SK-N-SH (cell line): ENCODE data around the gene PLXNB1. TPM values are rescaled to one million over a fixed set of nuclear protein-coding genes. Genes with fewer than 3 reads are reported as not detected.

Experiments
- CTCF ChIA-PET: fragments of 300-600, 350-600 bp; formaldehyde crosslinking; extraction: SDS; loops from one replicate; lab custom pipeline; 2021; lab: Yijun Ruan, JAX
- POLR2A ChIA-PET: fragments of 350-600 bp; sonication (Branson Sonifier 250); formaldehyde crosslinking; extraction: SDS; loops from one replicate; lab custom pipeline; 2020; ENCODE audit warnings: antibody characterized with exemption, inconsistent platforms; lab: Yijun Ruan, JAX
- DNase-seq: peaks from one replicate; pipeline ENCODE4 v3.0.0; 2012
- H2AFZ ChIP-seq: fragments of 200-600 bp; sonication (generic); 2 replicates; pipeline ENCODE4 v1.8.1; 2016; ENCODE audit warnings: antibody characterized with exemption, mild to moderate bottlenecking, low read depth
- H3F3A ChIP-seq: fragments of 200-600 bp; sonication (generic); replicated peaks from 2 replicates; pipeline ENCODE3; 2016; ENCODE audit warnings: antibody characterized with exemption, mild to moderate bottlenecking; ENCODE audit not compliant: insufficient read depth
- H3K27ac ChIP-seq, 2 experiments: fragments of 200-500 bp in 1 of 2; fragments of 200-600 bp in 1 of 2; sonication (Bioruptor generic) in 1 of 2; sonication (generic), shearing (Covaris generic) in 1 of 2; 2 replicates each; pipeline versions ENCODE4 v1.5.1 to v1.6.1; 2014 to 2016; ENCODE audit warnings: low read depth in 2 of 2, inconsistent platforms in 1 of 2, low read length in 1 of 2, mild to moderate bottlenecking in 1 of 2, mixed read lengths in 1 of 2
- H3K27me3 ChIP-seq: fragments of 200-600 bp; sonication (generic), shearing (Covaris generic); 2 replicates; pipeline ENCODE4 v1.6.1; 2016; ENCODE audit warnings: mixed run types; ENCODE audit not compliant: insufficient read depth
- H3K36me3 ChIP-seq, 2 experiments: fragments of 200-500 bp in 1 of 2; fragments of 200-600 bp in 1 of 2; sonication (Bioruptor generic) in 1 of 2; sonication (generic) in 1 of 2; replicated peaks in 1 of 2; 2 replicates each; pipeline versions ENCODE3 to v1.5.1; 2014 to 2016; ENCODE audit warnings: low read length in 1 of 2, mild to moderate bottlenecking in 1 of 2; ENCODE audit not compliant: insufficient read depth in 2 of 2, control insufficient read depth in 1 of 2
- H3K4me1 ChIP-seq, 2 experiments: fragments of 200-500 bp in 1 of 2; fragments of 200-600 bp in 1 of 2; sonication (Bioruptor generic) in 1 of 2; sonication (generic), shearing (Covaris generic) in 1 of 2; 2 replicates each; pipeline versions ENCODE4 v1.5.1 to v1.6.1; 2014 to 2016; ENCODE audit warnings: low read depth in 1 of 2, low read length in 1 of 2, mixed run types in 1 of 2; ENCODE audit not compliant: insufficient read depth in 2 of 2, control insufficient read depth in 1 of 2
- H3K4me2 ChIP-seq: fragments of 200-600 bp; sonication (generic), shearing (Covaris generic); 2 replicates; pipeline ENCODE4 v1.6.1; 2017; ENCODE audit warnings: mixed run types
- H3K4me3 ChIP-seq, 2 experiments: fragments of 200-500 bp in 1 of 2; fragments of 200-600 bp in 1 of 2; sonication (Bioruptor generic) in 1 of 2; sonication (generic), shearing (Covaris generic) in 1 of 2; 2 replicates each; pipeline versions ENCODE4 v1.5.1 to v1.8.1; 2014 to 2016; ENCODE audit warnings: low read depth in 2 of 2, inconsistent platforms in 1 of 2, low read length in 1 of 2, mild to moderate bottlenecking in 1 of 2, mixed read lengths in 1 of 2, moderate library complexity in 1 of 2
- H3K79me2 ChIP-seq: fragments of 200-600 bp; sonication (generic); 2 replicates; pipeline ENCODE4 v1.8.1; 2017; ENCODE audit warnings: mild to moderate bottlenecking; ENCODE audit not compliant: insufficient read depth
- H3K9ac ChIP-seq: fragments of 200-600 bp; sonication (generic); 2 replicates; pipeline ENCODE4 v1.6.1; 2017; ENCODE audit warnings: mixed run types
- H3K9me2 ChIP-seq: fragments of 200-600 bp; sonication (generic); 2 replicates; pipeline ENCODE4 v1.6.1; 2017; ENCODE audit warnings: mixed run types
- H3K9me3 ChIP-seq: fragments of 200-600 bp; sonication (generic); 2 replicates; pipeline ENCODE4 v1.6.1; 2017; ENCODE audit warnings: mixed run types, mild to moderate bottlenecking, moderate library complexity
- H4K20me1 ChIP-seq: fragments of 200-600 bp; sonication (generic); 2 replicates; pipeline ENCODE4 v1.6.1; 2017; ENCODE audit warnings: mild to moderate bottlenecking, mixed run types; ENCODE audit not compliant: insufficient read depth
- CHD2 ChIP-seq: fragments of 150-350 bp; IDR thresholded peaks from 2 replicates; pipeline ENCODE4 v1.6.1; 2018; ENCODE audit warnings: low read length; ENCODE audit not compliant: partially characterized antibody
- CTCF ChIP-seq: fragments of 200-600 bp; sonication (generic); IDR thresholded peaks from 2 replicates; pipeline ENCODE4 v1.6.1; 2017; ENCODE audit warnings: antibody characterized with exemption, mild to moderate bottlenecking, moderate library complexity
- ELF1 ChIP-seq: IDR thresholded peaks from 2 replicates; pipeline ENCODE4 v1.4.0; 2012
- EP300 ChIP-seq, 2 experiments: IDR thresholded peaks; 2 replicates each; pipeline versions ENCODE4 v1.4.0 to v1.6.1; 2012; ENCODE audit warnings: borderline replicate concordance in 1 of 2, low read depth in 1 of 2, low read length in 1 of 2
- FOXJ3 ChIP-seq: sonication (generic); formaldehyde crosslinking; IDR thresholded peaks from 2 replicates; pipeline ENCODE4 v1.5.1; 2020; ENCODE audit warnings: mild to moderate bottlenecking, missing genetic modification reagents
- GABPA ChIP-seq: IDR thresholded peaks from 2 replicates; pipeline ENCODE4 v1.4.0; 2012; ENCODE audit warnings: low read depth, mild to moderate bottlenecking
- IRF3 ChIP-seq: fragments of 150-350 bp; IDR thresholded peaks from 2 replicates; pipeline ENCODE4 v1.6.1; 2016; ENCODE audit warnings: mild to moderate bottlenecking, low read depth, low read length
- MXI1 ChIP-seq: IDR thresholded peaks from 2 replicates; pipeline ENCODE4 v1.6.1; 2012; ENCODE audit warnings: mild to moderate bottlenecking, low read depth, low read length, improper control_type of control experiment
- NFIC ChIP-seq: IDR thresholded peaks from 2 replicates; pipeline ENCODE4 v1.4.0; 2012; ENCODE audit warnings: borderline replicate concordance
- PBX3 ChIP-seq: IDR thresholded peaks from 2 replicates; pipeline ENCODE4; 2012
- POLR2AphosphoS5 ChIP-seq: IDR thresholded peaks from 2 replicates; pipeline ENCODE4 v1.6.1; 2012; ENCODE audit warnings: low read depth, low read length
- RAD21 ChIP-seq: IDR thresholded peaks from 2 replicates; pipeline ENCODE4 v1.6.1; 2012; ENCODE audit warnings: mild to moderate bottlenecking, low read length
- RFX5 ChIP-seq: IDR thresholded peaks from 2 replicates; pipeline ENCODE4 v1.6.1; 2012; ENCODE audit warnings: mild to moderate bottlenecking, improper control_type of control experiment, low read length
- SMC3 ChIP-seq: IDR thresholded peaks from 2 replicates; pipeline ENCODE4 v1.6.1; 2012; ENCODE audit warnings: low read depth, low read length, improper control_type of control experiment
- TAF1 ChIP-seq: IDR thresholded peaks from 2 replicates; pipeline ENCODE4 v1.6.1; 2012; ENCODE audit warnings: low read depth, mild to moderate bottlenecking, low read length, moderate library complexity, borderline replicate concordance
- TEAD4 ChIP-seq: IDR thresholded peaks from 2 replicates; pipeline ENCODE4 v1.4.0; 2012; ENCODE audit warnings: mild to moderate bottlenecking, borderline replicate concordance; ENCODE audit not compliant: insufficient read depth
- USF1 ChIP-seq: IDR thresholded peaks from 2 replicates; pipeline ENCODE4 v1.4.0; 2012; ENCODE audit warnings: low read depth, borderline replicate concordance
- YY1 ChIP-seq: IDR thresholded peaks from 2 replicates; pipeline ENCODE4 v1.4.0; 2012; ENCODE audit warnings: low read depth, mild to moderate bottlenecking
- WGBS: methylation state at CpG from one replicate; pipeline ENCODE4 v1.1.6; 2017; ENCODE audit warnings: low lambda C conversion rate; 5-methylcytosine and 5-hydroxymethylcytosine counted together
- polyA plus RNA-seq, 3 experiments: library from polyadenylated mRNA; depleted of rRNA; stranded (reverse); fragments of >200 nt; gene quantifications; 2 replicates each; pipeline ENCODE4 v1.2.3, GENCODE V29; 2012

The PLXNB1 gene
- polyA plus RNA-seq, 1 of the 3 experiments (the other 2 are of a cell fraction), result 39.8 TPM

GRCh38 chr3:48466386-48467109, 36.7 kb upstream of the PLXNB1 start:
- ChIA-PET CTCF (interaction anchor here (0.6 to 8.2 kb wide), 11 partner anchors 8 to 87 kb away, joined by 3 to 136 read pairs (median 3); partner anchors contain the start of gene PFKFB4), POLR2A (interaction anchor here (1.2 to 1.3 kb wide), 2 partner anchors 41 to 83 kb away, joined by 3 to 5 read pairs; no protein-coding TSS in a partner anchor)
- peak; percentile 50 for DNase-seq
- Histone ChIP-seq H3K4me1 (peaks cover 16 to 67% of the 10 kb centered on the region in 2 experiments; a peak in 2 of 4 replicates), H3K4me2 (peak overlapping the region; percentile 78), H3K9ac (peak overlapping the region; percentile 95), H3K4me3 (peak overlapping the region; percentile 45 to 68), H3K9me2 (no peaks in the 10 kb centered on the region), H3K36me3 (peaks cover 1 to 35% of the 10 kb centered on the region in 2 experiments), H2AFZ (no peak overlapping the region), H3K9me3 (no peaks in the 10 kb centered on the region), H3K27me3 (no peaks in the 10 kb centered on the region), H4K20me1 (no peaks in the 10 kb centered on the region), H3K27ac (peak overlapping the region; percentile 99 to 100), H3K79me2 (peaks cover 54% of the 10 kb centered on the region), H3F3A (peaks cover 18% of the 10 kb centered on the region)
- TF ChIP-seq MXI1 (0 out of 2 replicates have a peak, but pooled peaks have one; percentile 24), FOXJ3 (CRISPR knock-in tag) (no peak)
- WGBS, result 56% methylated on average over 13 of the region's 19 CpGs

GRCh38 chr3:48465531-48466378, 35.9 kb upstream of the PLXNB1 start:
- no peaks in the 10 kb centered on the region for H4K20me1 ChIP-seq
- H3K27me3 ChIP-seq, result no peaks in the 10 kb centered on the region
- peak overlapping the region; percentile 78 for H3K4me2 ChIP-seq
- POLR2A ChIA-PET, result interaction anchor here (1.2 to 1.3 kb wide), 2 partner anchors 42 to 83 kb away, joined by 3 to 5 read pairs; no protein-coding TSS in a partner anchor
- H3K4me3 ChIP-seq, result peak overlapping the region; percentile 45 to 68
- CTCF ChIA-PET, result interaction anchor here (0.6 to 8.2 kb wide), 15 partner anchors 9 to 98 kb away, joined by 3 to 136 read pairs (median 4); partner anchors contain the start of genes PFKFB4 and UCN2
- peak; percentile 97 for DNase-seq
- H3F3A ChIP-seq, result peaks cover 22% of the 10 kb centered on the region
- H3K9me3 ChIP-seq, result no peaks in the 10 kb centered on the region
- H3K36me3 ChIP-seq, result peaks cover 7 to 42% of the 10 kb centered on the region in 2 experiments
- no peaks in the 10 kb centered on the region for H3K9me2 ChIP-seq
- H3K9ac ChIP-seq, result peak overlapping the region; percentile 95
- no peak overlapping the region for H2AFZ ChIP-seq
- H3K79me2 ChIP-seq, result peaks cover 46% of the 10 kb centered on the region
- peak overlapping the region; percentile 99 to 100 for H3K27ac ChIP-seq
- H3K4me1 ChIP-seq, result peaks cover 16 to 67% of the 10 kb centered on the region in 2 experiments; a peak in 2 of 4 replicates
- WGBS, result 3% methylated on average over 19 of the region's 21 CpGs
- no peak for TF ChIP-seq IRF3
- TF ChIP-seq GABPA, result peak; percentile 51
- TF ChIP-seq RAD21, result peak; percentile 94
- peak; percentile 95 for TF ChIP-seq SMC3
- TF ChIP-seq USF1, result peak; percentile 88
- TF ChIP-seq NFIC, result peak; percentile 62; the same call in 1 of the 2 replicates
- TF ChIP-seq ELF1, result peak; percentile 62
- peak; percentile 42 for TF ChIP-seq CHD2
- TF ChIP-seq RFX5, result peak; percentile 87
- TF ChIP-seq TAF1, result peak; percentile 77
- peak; percentile 79 for TF ChIP-seq CTCF
- no peak for TF ChIP-seq TEAD4
- no peak; the same call in 1 of the 2 replicates for TF ChIP-seq PBX3
- peak in 1 of 2 experiments; percentile 58; a peak in 3 of 4 replicates for TF ChIP-seq EP300 (IDR thresholded peaks at IDR 0.05; ENCODE audit: borderline replicate concordance in 1 of 2, low read depth in 1 of 2, low read length in 1 of 2)
- peak; percentile 74 for TF ChIP-seq POLR2AphosphoS5
- TF ChIP-seq YY1, result peak; percentile 50; the same call in 1 of the 2 replicates
